H9 (cell line): ENCODE data around the gene IL1RAPL1. TPM values are rescaled to one million over a fixed set of nuclear protein-coding genes. Genes with fewer than 3 reads are reported as not detected.
"Not testable (repeated sequence)": the region's sequence is repeated elsewhere in the genome, so short reads cannot be mapped to it uniquely, and the experiment has no call there.

ENCODE experiments used
- DNase-seq: peaks from one replicate; pipeline ENCODE4 v3.0.0-alpha.2; 2017
- H2AFZ ChIP-seq: one replicate; pipeline ENCODE4 v1.6.1; 2013; ENCODE audit warnings: mild to moderate bottlenecking, low read length, control low read depth, moderate library complexity
- H2AK5ac ChIP-seq: 2 replicates; pipeline ENCODE4 v1.6.1; 2013; ENCODE audit warnings: low read length, control low read depth, mixed read lengths; ENCODE audit not compliant: insufficient read length
- H2BK120ac ChIP-seq: one replicate; pipeline ENCODE4 v1.6.1; 2013; ENCODE audit warnings: low read depth, mild to moderate bottlenecking, low read length, control low read depth, inconsistent platforms; ENCODE audit not compliant: poor library complexity, severe bottlenecking
- H2BK12ac ChIP-seq: 2 replicates; pipeline ENCODE4 v1.6.1; 2013; ENCODE audit warnings: low read length, control low read depth, mixed read lengths, low read depth; ENCODE audit not compliant: insufficient read length
- H2BK15ac ChIP-seq: 2 replicates; pipeline ENCODE4 v1.6.1; 2013; ENCODE audit warnings: low read depth, low read length, control low read depth
- H2BK20ac ChIP-seq: one replicate; pipeline ENCODE4 v1.6.1; 2013; ENCODE audit warnings: low read depth, mild to moderate bottlenecking, low read length, control low read depth, inconsistent platforms; ENCODE audit not compliant: poor library complexity, severe bottlenecking
- H2BK5ac ChIP-seq: 2 replicates; pipeline ENCODE4 v1.6.1; 2013; ENCODE audit warnings: low read length, control low read depth, mixed read lengths; ENCODE audit not compliant: insufficient read length
- H3K14ac ChIP-seq: 2 replicates; pipeline ENCODE4 v1.6.1; 2013; ENCODE audit warnings: low read length, control low read depth; ENCODE audit not compliant: insufficient read depth
- H3K18ac ChIP-seq: 2 replicates; pipeline ENCODE4 v1.6.1; 2013; ENCODE audit warnings: low read depth, mild to moderate bottlenecking, mixed read lengths, low read length, control low read depth; ENCODE audit not compliant: insufficient read length
- H3K23ac ChIP-seq: 2 replicates; pipeline ENCODE4 v1.6.1; 2013; ENCODE audit warnings: low read length, control low read depth, mixed read lengths, low read depth; ENCODE audit not compliant: insufficient read length
- H3K23me2 ChIP-seq: 2 replicates; pipeline ENCODE4 v1.6.1; 2013; ENCODE audit warnings: low read depth, mild to moderate bottlenecking, mixed read lengths, low read length, control low read depth; ENCODE audit not compliant: insufficient read length, poor library complexity, severe bottlenecking
- H3K27ac ChIP-seq: 2 replicates; pipeline ENCODE4 v1.5.1; 2013; ENCODE audit warnings: low read length, control low read depth, mixed read lengths, low read depth; ENCODE audit not compliant: insufficient read length
- H3K27me3 ChIP-seq: 2 replicates; pipeline ENCODE4 v1.6.1; 2013; ENCODE audit warnings: low read length, control low read depth, inconsistent platforms; ENCODE audit not compliant: insufficient read depth
- H3K4ac ChIP-seq: 2 replicates; pipeline ENCODE4 v1.6.1; 2013; ENCODE audit warnings: low read depth, mild to moderate bottlenecking, control low read depth, inconsistent platforms, low read length, moderate library complexity
- H3K4me1 ChIP-seq: 2 replicates; pipeline ENCODE4 v1.6.1; 2013; ENCODE audit warnings: low read length, control low read depth, inconsistent platforms; ENCODE audit not compliant: insufficient read depth
- H3K4me2 ChIP-seq: 2 replicates; pipeline ENCODE4 v1.6.1; 2013; ENCODE audit warnings: low read length, control low read depth, mixed read lengths; ENCODE audit not compliant: insufficient read length, insufficient read depth
- H3K56ac ChIP-seq: 2 replicates; pipeline ENCODE4 v1.6.1; 2013; ENCODE audit warnings: low read depth, mild to moderate bottlenecking, mixed read lengths, low read length, control low read depth; ENCODE audit not compliant: insufficient read length
- H3K79me1 ChIP-seq: 2 replicates; pipeline ENCODE4 v1.6.1; 2013; ENCODE audit warnings: low read depth, mild to moderate bottlenecking, moderate library complexity, low read length, control low read depth, inconsistent platforms; ENCODE audit not compliant: insufficient read depth, poor library complexity, severe bottlenecking
- H3K79me2 ChIP-seq: 2 replicates; pipeline ENCODE4 v1.6.1; 2013; ENCODE audit warnings: low read length, control low read depth, inconsistent platforms; ENCODE audit not compliant: insufficient read depth
- H3K9ac ChIP-seq: 2 replicates; pipeline ENCODE4 v1.6.1; 2013; ENCODE audit warnings: low read length, control low read depth, mixed read lengths; ENCODE audit not compliant: insufficient read length; ENCODE audit errors: extremely low read depth
- H3K9me3 ChIP-seq: one replicate; pipeline ENCODE4 v1.6.1; 2013; ENCODE audit warnings: low read depth, low read length, inconsistent platforms; ENCODE audit not compliant: control insufficient read depth
- H3T11ph ChIP-seq: one replicate; pipeline ENCODE4 v1.6.1; 2013; ENCODE audit warnings: mild to moderate bottlenecking, low read length, control low read depth, inconsistent platforms
- H4K20me1 ChIP-seq: one replicate; pipeline ENCODE4 v1.6.1; 2013; ENCODE audit not compliant: control insufficient read depth, insufficient read length, insufficient read depth
- H4K5ac ChIP-seq: 2 replicates; pipeline ENCODE4 v1.6.1; 2013; ENCODE audit warnings: low read depth, mild to moderate bottlenecking, mixed read lengths, low read length, control low read depth; ENCODE audit not compliant: insufficient read length
- H4K8ac ChIP-seq: replicated peaks from 2 replicates; pipeline ENCODE4 v1.6.1; 2013; ENCODE audit warnings: low read length, control low read depth, mixed read lengths, low read depth; ENCODE audit not compliant: insufficient read length
- H4K91ac ChIP-seq: 2 replicates; pipeline ENCODE4 v1.6.1; 2013; ENCODE audit warnings: low read depth, mild to moderate bottlenecking, moderate library complexity, mixed read lengths, low read length, control low read depth; ENCODE audit not compliant: insufficient read length
- H3K27ac Mint-ChIP-seq, 3 experiments: 2 replicates in 2 of 3; 3 replicates in 1 of 3; pipeline ENCODE4 v1.8.0; 2020 to 2021; ENCODE audit warnings: mixed read lengths in 3 of 3, mild to moderate bottlenecking in 1 of 3, moderate library complexity in 1 of 3
- H3K27me3 Mint-ChIP-seq: 2 replicates; pipeline ENCODE4 v1.8.0; 2021; ENCODE audit warnings: low read depth, mild to moderate bottlenecking, moderate library complexity, mixed read lengths
- H3K36me3 Mint-ChIP-seq, 3 experiments: 2 replicates in 2 of 3; 3 replicates in 1 of 3; pipeline ENCODE4 v1.8.0; 2020 to 2021; ENCODE audit warnings: low read depth in 3 of 3, mixed read lengths in 3 of 3; ENCODE audit not compliant: insufficient read depth in 1 of 3
- H3K4me1 Mint-ChIP-seq, 2 experiments: 2 replicates each; pipeline ENCODE4 v1.8.0; 2020; ENCODE audit warnings: mixed read lengths in 2 of 2
- H3K4me3 Mint-ChIP-seq, 2 experiments: 2 replicates in 1 of 2; 3 replicates in 1 of 2; pipeline ENCODE4 v1.8.0; 2020 to 2021; ENCODE audit warnings: mild to moderate bottlenecking in 2 of 2, mixed read lengths in 2 of 2, moderate library complexity in 1 of 2
- H3K9me3 Mint-ChIP-seq, 2 experiments: 2 replicates in 1 of 2; 3 replicates in 1 of 2; pipeline ENCODE4 v1.8.0; 2020; ENCODE audit warnings: mild to moderate bottlenecking in 2 of 2, mixed read lengths in 2 of 2, moderate library complexity in 1 of 2
- WGBS: extraction: QIAGEN DNeasy Blood & Tissue Kit; methylation state at CpG from one replicate; pipeline ENCODE4 v1.1.7; 2013; ENCODE audit warnings: missing lambda C conversion rate, low lambda C conversion rate, mixed read lengths; ENCODE audit not compliant: insufficient read length; ENCODE audit errors: extremely low coverage; 5-methylcytosine and 5-hydroxymethylcytosine counted together
- total RNA-seq: library from RNA; stranded (reverse); gene quantifications from 2 replicates; pipeline ENCODE4 v1.2.1, GENCODE V29; 2021

Gene IL1RAPL1
- total RNA-seq, 1 experiment from 2014 or later, result 0.31 TPM

DNA sequence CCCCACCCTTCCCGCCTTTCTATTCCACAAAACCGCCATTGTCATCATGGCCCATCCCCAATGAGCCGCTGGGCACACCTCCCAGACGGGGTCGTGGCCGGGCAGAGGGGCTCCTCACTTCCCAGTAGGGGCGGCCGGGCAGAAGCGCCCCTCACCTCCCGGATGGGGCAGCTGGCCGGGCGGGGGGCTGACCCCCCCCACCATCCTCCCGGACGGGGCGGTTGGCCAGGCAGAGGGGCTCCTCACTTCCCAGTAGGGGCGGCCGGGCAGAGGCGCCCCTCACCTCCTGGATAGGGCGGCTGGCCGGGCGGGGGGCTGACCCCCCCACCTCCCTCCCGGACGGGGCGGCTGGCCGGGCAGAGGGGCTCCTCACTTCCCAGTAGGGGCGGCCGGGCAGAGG, 745.8 kb downstream of the IL1RAPL1 start:
- H2AFZ ChIP-seq, H3K23me2 ChIP-seq, H3K27ac ChIP-seq, H3K23ac ChIP-seq, H4K5ac ChIP-seq, H2BK20ac ChIP-seq, H3K14ac ChIP-seq, H3K9me3 ChIP-seq, H3K4me1 Mint-ChIP-seq, H2BK120ac ChIP-seq, H3K79me1 ChIP-seq, H4K91ac ChIP-seq, H3K56ac ChIP-seq, H2BK5ac ChIP-seq, H3K4me3 Mint-ChIP-seq, H3K4ac ChIP-seq, H3K27ac Mint-ChIP-seq, H2AK5ac ChIP-seq, H2BK12ac ChIP-seq, H3K27me3 Mint-ChIP-seq, H3K36me3 Mint-ChIP-seq, H3T11ph ChIP-seq, H3K79me2 ChIP-seq, H3K4me1 ChIP-seq, H3K27me3 ChIP-seq, H2BK15ac ChIP-seq, H3K9ac ChIP-seq, H4K8ac ChIP-seq, H4K20me1 ChIP-seq, H3K4me2 ChIP-seq, H3K18ac ChIP-seq, DNase-seq: not testable (repeated sequence)
- H3K9me3 Mint-ChIP-seq, result peaks cover 8 to 31% of the 10 kb centered on the region in 2 experiments
- WGBS, result no CpG with 5 or more reads among the region's 27 CpGs
